NCI-H526 treated with DMSO at 0.1 percent for 48 hours (cell line): ENCODE measurements around the gene SLC29A4.
"Not testable (repeated sequence)": the region's sequence is repeated elsewhere in the genome, so short reads cannot be mapped to it uniquely, and the experiment has no call there.

Experiments
- DNase-seq: peaks from one replicate; lab custom pipeline; 2025; lab: John Stamatoyannopoulos, UW

The SLC29A4 gene

GRCh38 chr7:5323800-5324781, 41.3 kb downstream of the SLC29A4 start:
- not testable (repeated sequence) for DNase-seq

DNA sequence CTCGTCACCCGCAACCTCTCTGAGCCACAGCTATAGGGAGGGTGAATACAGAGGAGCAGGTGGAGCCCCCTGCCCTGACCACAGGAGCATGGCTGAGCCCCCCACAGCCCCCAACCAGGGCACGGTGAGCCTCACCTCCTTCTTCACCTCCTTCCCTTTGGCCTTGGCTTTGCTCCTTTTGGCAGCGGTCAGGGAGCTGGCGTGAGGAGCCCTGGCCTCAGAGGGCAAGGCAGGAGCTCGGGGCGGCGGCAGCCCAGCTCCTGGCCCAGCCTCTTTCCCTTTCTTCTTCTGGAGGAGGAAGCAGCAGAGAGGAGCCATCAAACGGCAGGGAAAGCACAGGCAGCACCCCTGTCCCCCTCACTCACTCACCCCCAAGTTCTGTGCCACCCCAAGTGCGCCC, 42.2 kb downstream of the SLC29A4 start:
- no peak for DNase-seq

DNA sequence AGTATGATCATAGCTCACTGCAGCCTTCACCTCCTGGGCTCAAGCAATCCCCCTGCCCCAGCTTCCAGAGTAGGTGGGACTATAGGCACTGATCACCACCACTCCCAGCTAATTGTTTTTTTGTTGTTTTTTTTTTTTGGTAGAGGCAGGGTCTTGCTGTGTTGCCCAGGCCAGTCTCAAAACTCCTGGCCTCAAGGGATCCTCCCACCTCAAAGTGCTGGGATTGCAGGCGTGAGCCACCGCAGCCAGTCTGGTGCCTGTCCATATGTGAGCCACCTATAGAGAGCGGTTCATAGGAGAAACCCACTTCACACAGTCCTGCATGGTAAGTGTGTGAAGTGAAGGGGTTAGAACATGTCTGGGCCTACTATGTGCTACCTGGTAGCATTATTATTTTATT, 47.5 kb downstream of the SLC29A4 start:
- no peak for DNase-seq

- no peak for DNase-seq
These were observed 49.8 kb downstream of the SLC29A4 start for GRCh38 chr7:5332579-5332978.

GRCh38 chr7:5333121-5334045, 50.6 kb downstream of the SLC29A4 start:
- DNase-seq: no peak

DNA sequence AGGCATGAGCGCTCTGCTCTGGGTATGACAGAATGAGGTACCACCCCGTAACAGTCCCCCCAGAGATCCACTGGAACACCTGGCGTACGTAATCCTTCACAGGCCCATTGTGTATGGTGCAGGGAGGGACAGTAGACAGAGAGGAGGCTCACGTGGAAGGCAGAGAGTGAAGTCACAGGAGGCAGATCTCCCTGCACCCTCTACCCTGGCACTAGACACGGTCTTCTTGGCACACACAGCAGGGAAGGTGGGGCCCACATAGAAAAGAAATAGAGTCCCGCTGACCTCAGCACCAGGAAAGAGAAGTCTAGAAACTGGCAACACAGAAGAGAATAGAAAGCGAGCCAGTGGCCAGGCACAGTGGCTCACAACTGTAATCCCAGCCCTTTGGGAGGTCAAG, 51.9 kb downstream of the SLC29A4 start:
- DNase-seq: no peak

DNA sequence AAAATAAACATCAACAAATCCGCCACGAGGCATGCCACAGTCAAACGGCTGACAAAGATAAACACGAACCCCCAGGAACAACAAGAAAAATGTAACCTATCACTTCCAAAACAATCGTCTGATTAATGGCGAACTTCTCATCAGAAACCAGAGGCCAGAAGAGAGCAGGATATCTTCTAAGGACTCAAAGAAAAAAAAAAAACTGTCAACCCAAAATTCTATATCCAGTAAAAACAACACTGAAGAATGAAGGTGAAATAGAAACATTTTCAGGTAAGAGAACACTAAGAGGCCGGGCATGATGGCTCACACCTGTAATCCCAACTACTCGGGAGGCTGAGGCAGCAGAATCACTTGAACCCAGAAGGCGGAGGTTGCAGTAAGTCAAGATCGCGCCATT, 54.3 kb downstream of the SLC29A4 start:
- DNase-seq: no peak

DNA sequence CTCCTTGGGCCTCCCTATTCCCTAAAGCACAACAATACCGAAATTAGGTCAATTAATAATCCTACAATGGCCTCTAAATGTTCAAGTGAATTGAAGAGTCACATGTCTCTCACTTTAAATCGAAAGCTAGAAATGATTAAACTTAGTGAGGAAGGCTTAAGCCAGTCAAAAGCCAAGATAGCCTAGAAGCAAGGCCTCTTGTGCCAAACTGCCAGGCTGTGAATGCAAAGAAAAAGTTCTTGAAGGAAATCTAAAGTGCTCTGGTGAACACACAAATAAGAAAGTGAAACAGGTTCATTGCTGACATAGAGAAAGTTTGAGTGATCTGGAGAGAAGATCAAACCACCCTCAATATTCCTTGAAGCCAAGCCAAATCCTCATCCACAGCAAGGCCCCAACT, 57.2 kb downstream of the SLC29A4 start:
- DNase-seq: no peak

GRCh38 chr7:5342631-5343030, 59.9 kb downstream of the SLC29A4 start:
- DNase-seq: no peak

DNA sequence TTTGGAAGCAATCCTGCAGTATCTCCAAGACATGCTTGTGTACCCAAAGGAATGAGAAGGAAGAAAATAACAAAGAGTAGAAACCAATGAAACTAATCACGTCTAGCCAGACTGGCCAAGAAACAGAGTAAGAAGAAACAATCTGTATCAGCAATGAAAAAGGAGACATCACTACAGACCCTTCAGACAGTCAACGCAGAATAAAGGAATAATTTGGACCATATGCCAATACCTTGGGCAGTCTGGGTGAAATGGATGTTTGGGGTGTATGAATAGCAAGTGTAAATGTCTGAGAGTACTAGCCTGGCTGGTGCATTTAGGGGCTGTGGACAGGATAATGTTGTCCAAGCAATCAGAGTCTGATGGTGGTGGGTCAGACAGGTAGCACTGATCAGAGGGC, 61.1 kb downstream of the SLC29A4 start:
- DNase-seq: no peak

- DNase-seq: no peak
These were observed 61.6 kb downstream of the SLC29A4 start for GRCh38 chr7:5344342-5344741.

DNA sequence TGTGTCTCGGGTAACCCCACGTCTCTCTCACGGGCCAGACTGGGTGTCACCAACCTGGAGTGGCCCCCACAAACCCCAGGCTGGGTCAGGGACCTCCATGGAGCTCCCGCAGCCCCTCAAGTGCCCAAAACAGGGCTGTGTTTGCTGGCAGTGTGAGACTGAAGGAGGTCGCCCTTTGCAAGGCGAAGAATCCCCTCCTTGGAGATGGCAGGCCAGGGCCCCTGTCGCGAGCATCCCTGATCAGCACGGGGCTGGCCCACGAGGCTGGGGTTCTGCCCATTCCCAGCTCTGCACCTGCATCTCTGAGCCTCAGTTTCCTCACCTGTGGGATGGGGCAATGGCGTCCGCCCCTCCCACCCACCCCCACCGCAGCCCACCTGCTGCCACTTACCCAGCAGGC, 62.4 kb downstream of the SLC29A4 start:
- DNase-seq: no peak

GRCh38 chr7:5345671-5346070, 62.9 kb downstream of the SLC29A4 start:
- DNase-seq: no peak

- no peak for DNase-seq
These were observed 65.6 kb downstream of the SLC29A4 start for GRCh38 chr7:5348134-5349004.

DNA sequence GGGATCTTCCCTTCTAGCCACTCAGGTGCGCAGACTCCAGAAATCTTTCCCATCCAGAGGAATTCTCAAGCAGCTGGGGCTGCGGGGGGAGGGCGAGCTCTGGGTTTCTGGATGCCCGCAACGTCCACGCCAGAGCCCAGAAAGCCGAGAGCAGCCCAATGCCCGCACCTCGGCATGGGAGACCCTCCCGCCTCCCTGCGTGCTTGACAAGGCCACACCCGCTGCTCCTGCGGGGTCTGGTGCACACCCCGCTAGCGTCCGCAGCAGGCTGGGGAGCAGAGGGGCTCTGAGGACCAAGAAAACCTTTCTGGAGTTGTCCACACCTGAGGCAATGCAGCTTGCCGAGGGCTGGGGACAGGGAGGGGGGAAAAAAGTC, 66.2 kb downstream of the SLC29A4 start:
- no peak for DNase-seq

- no peak for DNase-seq
These were observed 66.9 kb downstream of the SLC29A4 start for GRCh38 chr7:5349437-5350173.

DNA sequence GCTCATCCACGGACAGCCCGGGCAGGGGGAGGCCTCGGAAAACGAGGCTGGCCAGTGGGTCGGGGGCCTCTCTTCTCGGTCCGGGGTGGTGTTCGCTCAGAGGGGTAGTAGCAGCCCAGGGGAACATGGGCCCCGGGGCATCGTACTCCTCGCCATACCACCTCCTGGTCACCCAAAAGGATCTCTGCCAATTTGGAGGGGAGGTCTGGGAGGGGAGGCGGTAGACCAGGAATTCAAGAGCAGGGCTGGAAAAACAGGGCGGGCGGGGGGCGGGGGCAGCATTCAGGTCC, 67.4 kb downstream of the SLC29A4 start:
- DNase-seq: no peak

DNA sequence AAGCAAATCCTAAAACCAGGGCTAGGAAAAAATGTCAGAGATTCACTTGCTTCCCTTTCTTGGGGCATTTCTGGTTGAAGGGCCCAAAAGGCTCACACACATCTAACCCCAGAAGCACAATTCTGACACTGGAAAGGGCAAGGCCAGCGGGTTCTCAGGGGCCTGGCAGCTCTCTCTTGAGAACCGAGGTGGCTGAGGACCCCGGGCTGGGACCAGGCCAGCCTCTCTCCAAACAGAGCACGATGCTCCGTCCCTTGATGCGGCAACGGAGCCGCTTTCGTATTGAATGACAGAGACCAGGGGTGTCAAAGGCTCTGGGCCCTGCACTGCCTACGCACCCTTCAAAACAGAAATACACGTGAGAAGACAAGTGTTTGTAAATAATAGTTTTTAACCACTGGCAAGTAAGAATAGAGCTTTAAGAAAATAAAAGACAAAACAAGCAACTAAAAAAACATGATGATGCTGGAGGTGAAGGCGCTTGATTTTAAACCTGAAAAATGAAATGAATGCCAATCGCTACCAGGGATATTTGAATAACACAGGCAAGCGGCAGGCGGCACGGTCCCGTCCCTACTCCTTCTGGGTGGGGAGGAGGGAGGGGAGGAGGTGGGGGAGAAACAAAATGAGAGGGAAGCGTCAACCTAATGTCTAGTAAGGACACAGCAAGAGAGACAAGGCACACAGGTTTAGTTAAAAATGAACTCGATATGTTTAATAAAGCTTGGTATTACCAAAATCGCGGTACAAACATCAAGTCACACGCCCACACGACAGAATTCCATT, 68.0 kb downstream of the SLC29A4 start:
- DNase-seq: no peak

DNA sequence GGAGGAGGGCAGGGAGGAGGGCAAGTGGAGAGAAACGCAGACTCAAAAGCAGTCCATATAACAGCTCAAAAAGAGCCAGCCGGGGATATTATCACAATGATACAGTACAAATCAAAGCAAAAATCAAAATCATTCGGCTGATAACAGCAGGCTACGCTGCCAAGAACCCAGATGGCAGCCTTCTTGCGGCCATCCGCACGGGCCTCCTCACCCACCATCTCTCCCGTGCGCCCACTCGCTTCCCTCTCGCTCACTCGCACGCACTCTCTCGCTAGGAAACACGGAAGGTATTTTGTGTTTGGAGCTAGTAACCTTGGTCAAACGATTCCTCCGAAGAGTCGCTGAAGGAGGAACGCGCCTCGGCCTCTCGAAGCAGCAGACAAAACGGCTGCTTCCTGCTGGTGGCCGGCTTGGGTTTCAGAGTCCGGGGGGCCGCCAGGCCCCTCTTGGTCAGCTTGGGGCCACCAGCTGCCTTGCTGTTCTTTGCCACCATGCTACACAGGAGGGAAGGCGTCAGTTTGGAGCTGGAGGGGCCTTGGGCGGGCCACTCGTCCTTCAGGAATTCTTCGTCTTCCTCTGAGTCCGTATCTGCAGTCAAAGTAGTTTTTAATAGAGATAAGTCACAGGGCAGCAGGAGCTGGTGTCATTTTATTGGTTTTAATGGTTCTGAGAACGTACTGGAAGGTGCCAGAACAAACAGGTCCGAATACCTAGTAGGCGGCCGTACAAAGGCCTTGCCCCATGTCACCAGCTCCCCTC, 68.9 kb downstream of the SLC29A4 start:
- no peak for DNase-seq
